T-helper 2 cell treated with Interferon-gamma antibody and Interleukin-4, amounts not matched to agents 5 μg/mL and 100 μg/mL, for 36 hours (primary cell): Measurements from ENCODE around the gene GABRG2.

Source experiments
- DNase-seq: peaks from one replicate; pipeline ENCODE4 v3.0.0; 2021; ENCODE audit warnings: low spot score
- H3K27ac Mint-ChIP-seq: one replicate; pipeline ENCODE4 v1.8.0; 2021; ENCODE audit warnings: mild to moderate bottlenecking, mixed read lengths
- H3K27me3 Mint-ChIP-seq: one replicate; pipeline ENCODE4 v1.8.0; 2021; ENCODE audit warnings: low read depth, mixed read lengths
- H3K36me3 Mint-ChIP-seq: one replicate; pipeline ENCODE4 v1.8.0; 2021; ENCODE audit warnings: low read depth, mixed read lengths
- H3K4me1 Mint-ChIP-seq: one replicate; pipeline ENCODE4 v1.8.0; 2021; ENCODE audit warnings: low read depth, mixed read lengths
- H3K4me3 Mint-ChIP-seq: one replicate; pipeline ENCODE4 v1.8.0; 2022; ENCODE audit warnings: mild to moderate bottlenecking, moderate library complexity, mixed read lengths
- H3K9me3 Mint-ChIP-seq: one replicate; pipeline ENCODE4 v1.8.0; 2021; ENCODE audit warnings: mixed read lengths

Gene GABRG2

DNA sequence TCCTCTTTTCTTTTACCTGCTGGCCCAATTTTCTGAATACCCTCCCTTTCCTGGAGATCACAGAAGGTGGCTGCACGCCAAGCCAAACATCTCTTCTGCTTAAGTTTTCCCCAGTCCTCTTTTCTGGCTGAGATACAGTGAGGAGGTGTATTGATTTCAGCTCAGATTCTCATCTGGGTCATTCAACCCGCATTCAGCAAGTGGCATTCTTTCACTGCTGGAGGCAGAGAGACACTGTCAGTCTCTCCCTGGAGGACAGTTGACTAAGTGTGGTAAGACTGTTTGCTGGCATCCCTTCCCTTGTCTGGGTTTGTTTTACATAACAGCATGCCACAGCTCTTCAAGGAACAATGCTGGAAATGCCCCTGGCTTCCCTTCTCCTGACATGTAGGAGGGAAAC lies 60.5 kb downstream of the GABRG2 start:
- no peak for DNase-seq
- H3K4me3 Mint-ChIP-seq = no peak overlapping the region
- H3K4me1 Mint-ChIP-seq = no peaks in the 10 kb centered on the region
- no peaks in the 10 kb centered on the region for H3K27me3 Mint-ChIP-seq
- H3K27ac Mint-ChIP-seq = no peak overlapping the region
- no peaks in the 10 kb centered on the region for H3K9me3 Mint-ChIP-seq
- H3K36me3 Mint-ChIP-seq = no peaks in the 10 kb centered on the region

DNA sequence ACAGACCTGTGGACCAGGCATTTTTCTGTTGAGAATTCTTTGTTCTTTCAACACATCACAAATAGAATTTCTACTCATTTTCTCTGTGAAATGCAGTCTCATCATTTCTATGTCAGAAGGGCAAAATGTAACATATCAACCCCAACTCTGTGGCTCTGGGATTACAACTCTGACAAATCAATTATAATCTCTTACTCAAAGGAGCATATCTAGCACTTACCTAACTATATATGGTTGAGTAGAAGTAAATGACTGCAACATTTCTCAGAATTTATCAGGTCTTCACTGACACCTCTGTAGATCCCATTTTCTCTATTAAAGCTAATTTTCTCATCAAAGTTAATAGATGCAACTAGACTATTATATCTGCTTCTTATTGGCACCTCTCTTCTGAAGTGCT lies 64.8 kb downstream of the GABRG2 start:
- Mint-ChIP-seq H3K4me3 (no peak overlapping the region), H3K9me3 (peaks cover 6% of the 10 kb centered on the region), H3K27ac (no peak overlapping the region), H3K4me1 (no peaks in the 10 kb centered on the region), H3K36me3 (no peaks in the 10 kb centered on the region), H3K27me3 (no peaks in the 10 kb centered on the region)
- no peak for DNase-seq

DNA sequence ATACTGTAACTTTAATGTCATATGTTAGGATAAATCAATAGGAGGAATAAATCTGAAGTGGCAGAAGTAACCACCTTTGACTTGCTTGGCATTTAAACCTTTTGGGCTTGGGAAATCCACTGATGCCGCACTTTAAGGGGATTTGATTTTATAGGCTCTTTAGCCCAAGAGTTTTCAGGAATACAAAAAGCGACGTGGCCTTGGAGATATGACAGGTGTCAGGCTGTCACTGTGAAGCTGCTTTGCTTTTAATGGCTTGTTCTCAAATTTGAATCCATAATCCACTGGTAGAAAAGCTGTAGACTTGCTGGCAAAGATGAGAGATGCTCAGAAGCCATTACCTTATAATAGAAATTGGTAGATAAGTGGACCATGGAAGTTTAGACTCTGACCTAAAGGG lies 71.6 kb downstream of the GABRG2 start:
- Mint-ChIP-seq H3K27me3 (no peaks in the 10 kb centered on the region), H3K4me1 (no peaks in the 10 kb centered on the region), H3K9me3 (peaks cover 25% of the 10 kb centered on the region), H3K4me3 (no peak overlapping the region), H3K36me3 (no peaks in the 10 kb centered on the region), H3K27ac (no peak overlapping the region)
- no peak for DNase-seq

DNA sequence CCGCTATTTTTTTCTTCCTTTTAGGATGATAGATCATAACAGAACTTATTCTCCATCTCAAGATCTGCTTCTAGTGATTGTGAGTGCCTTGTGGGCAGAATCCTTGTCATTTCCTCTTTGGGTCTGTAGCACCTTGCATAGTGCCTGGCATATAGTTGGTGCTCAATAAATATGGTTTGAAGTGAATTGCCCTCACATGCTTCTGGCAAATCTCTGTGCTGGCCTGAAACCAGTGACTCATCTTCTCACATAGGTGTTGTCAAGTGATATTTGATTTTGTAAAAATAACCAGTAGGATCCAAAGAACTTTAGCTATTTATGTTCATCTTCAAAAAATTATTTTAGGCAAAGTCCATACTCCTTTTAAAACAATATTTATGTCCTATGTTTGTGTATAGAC lies 86.7 kb downstream of the GABRG2 start:
- H3K27ac Mint-ChIP-seq = no peak overlapping the region
- H3K9me3 Mint-ChIP-seq = peaks cover 3% of the 10 kb centered on the region
- DNase-seq = no peak
- no peaks in the 10 kb centered on the region for H3K4me1 Mint-ChIP-seq
- H3K36me3 Mint-ChIP-seq = no peaks in the 10 kb centered on the region
- no peaks in the 10 kb centered on the region for H3K27me3 Mint-ChIP-seq
- H3K4me3 Mint-ChIP-seq = no peak overlapping the region

DNA sequence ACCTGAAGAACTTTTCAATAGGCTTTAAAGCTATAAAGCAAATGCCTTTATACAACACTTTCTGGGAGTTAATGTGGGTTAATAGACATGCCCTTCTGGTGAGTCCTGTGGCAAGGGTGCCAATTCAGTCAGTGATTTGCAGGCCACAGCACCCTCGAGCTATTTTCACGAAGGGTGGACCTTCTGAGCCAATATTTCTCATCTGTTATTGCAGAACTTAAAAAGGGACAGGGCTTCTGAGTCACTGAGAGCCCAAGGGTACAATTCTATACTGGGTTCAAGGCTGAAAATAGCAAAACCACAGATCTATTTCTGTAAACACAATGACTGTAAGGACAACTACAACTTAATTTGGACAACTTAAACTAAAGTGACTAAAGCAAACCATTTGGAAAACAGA lies 92.8 kb downstream of the GABRG2 start:
- Mint-ChIP-seq H3K27me3 (no peaks in the 10 kb centered on the region), H3K4me3 (no peak overlapping the region), H3K9me3 (peaks cover 6% of the 10 kb centered on the region), H3K36me3 (no peaks in the 10 kb centered on the region), H3K27ac (no peak overlapping the region), H3K4me1 (no peaks in the 10 kb centered on the region)
- DNase-seq = no peak

DNA sequence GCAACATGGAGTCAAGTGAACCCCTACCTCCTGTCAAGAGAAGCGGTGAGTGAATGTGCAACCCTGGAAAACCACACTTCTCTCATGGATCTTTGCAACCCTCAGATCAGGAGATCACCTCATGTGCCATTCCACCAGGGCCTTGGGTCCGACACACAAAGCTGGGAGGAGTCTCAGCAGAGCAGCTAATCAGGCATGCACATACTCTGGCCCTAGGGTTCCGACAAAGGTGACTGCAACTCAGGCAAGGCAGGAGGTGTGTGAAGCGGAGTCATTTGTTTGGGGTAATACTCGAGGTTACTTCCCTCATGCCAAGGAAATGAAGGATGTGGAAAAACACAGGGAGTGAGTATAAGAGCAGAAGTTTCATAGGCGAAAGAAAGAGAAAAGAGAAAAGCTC lies 96.1 kb downstream of the GABRG2 start:
- Mint-ChIP-seq H3K4me1 (no peaks in the 10 kb centered on the region), H3K9me3 (peaks cover 24% of the 10 kb centered on the region), H3K4me3 (no peak overlapping the region), H3K36me3 (no peaks in the 10 kb centered on the region), H3K27me3 (no peaks in the 10 kb centered on the region), H3K27ac (no peak overlapping the region)
- no peak for DNase-seq

DNA sequence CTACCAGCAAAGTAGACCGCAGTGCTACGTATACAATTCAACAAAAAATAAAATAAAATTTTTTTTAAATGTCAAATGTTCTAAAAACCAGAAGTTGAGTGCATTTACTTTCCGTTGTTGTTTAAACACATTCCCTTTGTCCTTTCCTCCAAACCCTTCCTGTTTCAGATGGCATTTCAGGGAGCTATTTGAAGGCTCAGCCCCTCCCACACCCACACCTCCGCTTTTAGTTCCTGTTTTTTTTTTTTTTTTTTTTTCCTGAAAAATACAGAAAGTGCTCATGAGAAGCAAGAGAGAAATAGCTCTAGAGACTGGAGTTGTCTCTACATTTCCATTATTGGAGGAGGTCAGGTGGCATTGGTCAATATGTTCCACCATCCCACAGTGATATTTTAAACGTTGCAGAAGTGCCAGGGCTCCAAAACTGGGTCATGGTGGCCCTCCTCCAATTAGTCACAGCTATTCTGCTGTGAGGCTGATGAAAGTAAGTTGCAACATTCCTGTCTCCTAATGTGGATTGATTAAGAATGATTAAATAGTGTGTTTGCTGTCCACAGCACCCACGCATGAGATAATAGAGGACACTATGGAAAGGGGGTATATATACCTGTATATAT lies 106.9 kb downstream of the GABRG2 start:
- Mint-ChIP-seq H3K9me3 (peaks cover 6% of the 10 kb centered on the region), H3K36me3 (no peaks in the 10 kb centered on the region), H3K27me3 (no peaks in the 10 kb centered on the region), H3K27ac (no peak overlapping the region), H3K4me1 (no peaks in the 10 kb centered on the region), H3K4me3 (no peak overlapping the region)
- no peak for DNase-seq

DNA sequence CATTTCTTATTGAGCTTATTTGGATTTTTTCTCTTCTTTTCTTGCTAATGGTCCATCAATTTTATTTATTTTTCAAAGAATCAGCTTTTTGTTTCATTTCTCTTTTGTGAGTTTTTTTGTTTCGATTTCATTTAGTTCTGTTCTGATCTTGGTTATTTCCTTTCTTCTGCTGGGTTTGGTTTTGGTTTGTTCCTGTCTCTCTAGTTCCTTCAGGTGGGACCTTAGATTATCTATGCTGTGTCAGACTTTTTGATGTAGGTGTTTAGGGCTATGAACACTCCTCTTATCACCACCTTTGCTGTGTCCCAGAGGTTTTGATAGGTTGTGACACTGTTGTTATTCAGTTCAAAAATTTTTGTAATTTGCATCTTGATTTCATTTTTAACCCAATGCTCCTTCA lies 119.8 kb downstream of the GABRG2 start:
- H3K36me3 Mint-ChIP-seq = no peaks in the 10 kb centered on the region
- DNase-seq = no peak
- H3K27me3 Mint-ChIP-seq = no peaks in the 10 kb centered on the region

DNA sequence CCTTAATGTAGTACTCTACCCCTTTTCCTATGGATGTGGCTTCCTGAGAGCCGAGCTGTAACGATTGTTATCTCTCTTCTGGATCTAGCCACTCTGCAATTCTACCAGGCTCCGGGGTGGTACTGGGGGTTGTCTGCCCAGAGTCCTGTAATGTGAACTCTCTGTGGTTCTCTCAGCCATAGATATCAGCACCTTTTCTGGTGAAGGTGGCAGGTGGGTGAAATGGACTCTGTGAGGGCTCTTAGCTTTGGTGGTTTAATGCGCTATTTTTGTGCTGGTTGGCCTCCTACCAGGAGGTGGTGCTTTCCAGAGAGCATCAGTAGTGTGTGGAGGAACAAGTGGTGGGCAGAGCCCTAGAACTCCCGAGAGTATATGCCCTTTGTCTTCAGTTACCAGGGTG lies 122.1 kb downstream of the GABRG2 start:
- Mint-ChIP-seq H3K9me3 (peaks cover 19% of the 10 kb centered on the region), H3K36me3 (no peaks in the 10 kb centered on the region), H3K4me3 (no peak overlapping the region), H3K27ac (no peak overlapping the region), H3K27me3 (no peaks in the 10 kb centered on the region), H3K4me1 (no peaks in the 10 kb centered on the region)
- no peak for DNase-seq

More for the DNA sequence above, 119.8 kb downstream of the GABRG2 start:
- Mint-ChIP-seq H3K27ac (no peak overlapping the region), H3K4me1 (no peaks in the 10 kb centered on the region), H3K4me3 (no peak overlapping the region), H3K9me3 (peaks cover 19% of the 10 kb centered on the region)

DNA sequence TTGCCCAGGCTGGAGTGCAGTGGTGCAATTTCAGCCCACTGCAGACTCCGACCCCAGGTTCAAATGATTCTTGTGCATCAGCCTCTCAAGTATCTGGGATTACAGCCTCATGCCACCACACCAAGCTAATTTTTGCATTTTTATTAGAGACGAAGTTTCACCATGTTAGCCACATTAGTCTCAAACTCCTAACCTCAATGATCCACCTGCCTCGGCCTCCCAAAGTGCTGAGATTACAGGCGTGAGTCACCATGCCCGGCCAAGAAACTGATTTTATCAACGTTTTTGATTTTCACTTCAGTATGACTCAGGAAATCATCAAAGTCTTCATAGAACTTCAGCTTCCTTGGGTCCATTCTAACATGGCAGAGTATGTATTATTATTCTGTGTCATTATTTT lies 125.4 kb downstream of the GABRG2 start:
- Mint-ChIP-seq H3K27me3 (no peaks in the 10 kb centered on the region), H3K36me3 (no peaks in the 10 kb centered on the region), H3K27ac (no peak overlapping the region), H3K4me3 (no peak overlapping the region), H3K4me1 (no peaks in the 10 kb centered on the region), H3K9me3 (peaks cover 12% of the 10 kb centered on the region)
- no peak for DNase-seq

DNA sequence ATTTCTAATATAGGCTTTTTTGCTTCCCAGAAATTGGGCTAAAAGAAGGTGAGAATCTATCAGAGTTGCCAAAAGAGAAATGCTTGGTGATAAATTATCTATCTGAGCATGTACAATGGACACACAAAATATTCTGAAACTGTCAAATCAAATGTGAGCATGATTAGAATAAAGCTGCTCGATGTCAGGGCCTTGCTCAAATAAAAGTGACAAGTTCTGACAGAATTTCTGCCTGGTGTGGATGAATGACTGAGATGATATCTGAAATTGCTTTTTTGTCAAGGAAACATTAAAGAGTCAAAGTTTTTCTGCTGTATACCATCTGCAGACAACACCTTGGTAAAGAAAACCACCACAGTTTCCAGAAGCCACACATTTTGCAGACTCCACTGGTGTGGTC lies 128.8 kb downstream of the GABRG2 start:
- H3K27me3 Mint-ChIP-seq = no peaks in the 10 kb centered on the region
- H3K27ac Mint-ChIP-seq = no peak overlapping the region
- H3K9me3 Mint-ChIP-seq = no peaks in the 10 kb centered on the region
- no peaks in the 10 kb centered on the region for H3K4me1 Mint-ChIP-seq
- H3K4me3 Mint-ChIP-seq = no peak overlapping the region
- no peaks in the 10 kb centered on the region for H3K36me3 Mint-ChIP-seq
- no peak for DNase-seq

DNA sequence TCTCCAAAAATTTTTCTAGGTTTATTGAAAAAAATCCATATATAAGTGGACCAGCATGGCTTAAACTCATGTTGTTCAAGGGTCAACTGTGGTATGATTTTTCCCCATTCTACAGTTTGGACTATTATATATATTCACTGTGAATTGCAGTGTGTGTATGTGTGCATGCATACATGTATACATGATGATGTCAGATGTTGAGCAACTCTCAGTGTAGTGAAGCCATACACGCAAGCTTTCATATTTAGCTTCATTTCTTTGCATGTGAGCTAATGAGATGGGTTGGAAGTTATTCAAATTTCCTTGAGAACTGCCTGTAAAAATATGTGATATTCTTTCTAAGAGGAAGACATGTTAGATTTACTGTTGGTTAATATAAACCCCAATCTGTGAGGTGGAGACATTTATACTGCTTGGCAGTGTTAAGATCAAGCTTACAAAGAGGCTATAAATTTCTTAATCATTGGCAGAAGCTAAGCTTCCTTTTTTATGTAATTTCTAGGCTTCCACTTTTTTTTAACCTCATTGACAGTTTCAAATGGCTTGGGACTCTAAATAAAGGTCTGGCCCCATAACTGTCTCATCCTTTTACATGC lies 134.8 kb downstream of the GABRG2 start:
- Mint-ChIP-seq H3K9me3 (no peaks in the 10 kb centered on the region), H3K4me1 (no peaks in the 10 kb centered on the region), H3K36me3 (no peaks in the 10 kb centered on the region), H3K4me3 (no peak overlapping the region), H3K27me3 (no peaks in the 10 kb centered on the region), H3K27ac (no peak overlapping the region)
- DNase-seq = no peak
